Measurements from ENCODE around the gene DPM1. TPM values are rescaled to one million over a fixed set of nuclear protein-coding genes. Genes with fewer than 3 reads are reported as not detected.

DPM1 gene
- total and polyA plus RNA-seq, 2 donors (not counting 3 experiments of a cell fraction or from before 2014, with no cell fraction given): 33.9 to 41.9 TPM

DNA sequence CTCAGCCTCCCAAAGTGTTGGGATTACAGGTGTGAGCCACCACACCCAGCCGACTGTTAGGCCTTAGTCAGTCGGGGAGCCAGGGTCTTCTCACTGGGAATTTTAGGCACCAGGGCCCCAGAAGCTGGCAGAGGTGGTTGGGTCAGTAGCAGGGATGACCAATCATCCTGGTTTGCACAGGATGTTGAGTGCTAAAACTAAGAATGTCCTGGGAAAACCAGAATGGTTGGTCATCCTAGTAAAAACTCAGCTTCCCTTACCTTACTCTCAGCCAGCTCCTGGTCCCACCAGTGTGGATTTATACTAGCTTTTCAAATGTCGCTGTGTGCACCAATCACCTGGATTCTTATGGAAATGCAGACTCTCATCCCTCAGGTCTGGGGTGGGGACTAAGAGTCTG is 32.7 kb upstream of the DPM1 start:
- no TSS peak for BruUV-seq (replicated peaks)
- ChIA-PET CTCF (interaction anchor here (1.0 to 10.1 kb wide), 5 partner anchors 9 to 633 kb away, joined by 3 to 311 read pairs (median 21); no protein-coding TSS in a partner anchor), POLR2A (no interaction called here)
- FAIRE-seq: no peak
- H3K27ac ChIP-seq (ENCODE audit: insufficient read depth, low read depth, low read length): no peak overlapping the region
- no peak overlapping the region for H2AFZ ChIP-seq (ENCODE audit: low read depth, low read length)
- H3K27me3 ChIP-seq (ENCODE audit: control insufficient read depth in 2 of 2, insufficient read depth in 2 of 2, low read length in 2 of 2): peaks cover 0 to 1% of the 10 kb centered on the region in 2 experiments
- no peak overlapping the region for H3K4me2 ChIP-seq (ENCODE audit: insufficient read depth, low read length)
- no peaks in the 10 kb centered on the region for H3K4me1 ChIP-seq (ENCODE audit: control insufficient read depth, extremely low read depth, insufficient read depth, low read length)
- intact Hi-C loops (cut with micrococcal nuclease) (no loop called here), dilution Hi-C loops (cut with MboI; ENCODE audit: extremely low pct_ligation_motif_present, low sequenced_read_pairs) (no loop called here)
- no peak overlapping the region for H3K4me3 ChIP-seq (replicated peaks in 1 of 3; ENCODE audit: insufficient read depth in 1 of 3, low read depth in 1 of 3, low read length in 3 of 3)
- TF ChIP-seq MAX (IDR thresholded peaks at IDR 0.05; ENCODE audit: insufficient read depth, insufficient read length) (no peak), JUN (IDR thresholded peaks at IDR 0.05; ENCODE audit: borderline replicate concordance, insufficient read depth, insufficient read length, low read depth) (no peak), POLR2A (IDR thresholded peaks at IDR 0.05; ENCODE audit: low read depth, low read length) (no peak), MYC (IDR thresholded peaks at IDR 0.05; ENCODE audit: low read depth, low read length) (no peak), FOS (IDR thresholded peaks at IDR 0.05; ENCODE audit: borderline replicate concordance, insufficient read depth, low read length) (no peak), GATA2 (IDR thresholded peaks at IDR 0.05; ENCODE audit: insufficient read depth, insufficient read length, low read depth, low read length) (no peak), POLR2AphosphoS5 (IDR thresholded peaks at IDR 0.05; ENCODE audit: insufficient read depth, low read depth, low read length) (no peak), EZH2 (IDR thresholded peaks at IDR 0.05; ENCODE audit: borderline replicate concordance, low read depth, low read length, severe bottlenecking) (no peak)
- TF ChIP-seq, protein P1, sequence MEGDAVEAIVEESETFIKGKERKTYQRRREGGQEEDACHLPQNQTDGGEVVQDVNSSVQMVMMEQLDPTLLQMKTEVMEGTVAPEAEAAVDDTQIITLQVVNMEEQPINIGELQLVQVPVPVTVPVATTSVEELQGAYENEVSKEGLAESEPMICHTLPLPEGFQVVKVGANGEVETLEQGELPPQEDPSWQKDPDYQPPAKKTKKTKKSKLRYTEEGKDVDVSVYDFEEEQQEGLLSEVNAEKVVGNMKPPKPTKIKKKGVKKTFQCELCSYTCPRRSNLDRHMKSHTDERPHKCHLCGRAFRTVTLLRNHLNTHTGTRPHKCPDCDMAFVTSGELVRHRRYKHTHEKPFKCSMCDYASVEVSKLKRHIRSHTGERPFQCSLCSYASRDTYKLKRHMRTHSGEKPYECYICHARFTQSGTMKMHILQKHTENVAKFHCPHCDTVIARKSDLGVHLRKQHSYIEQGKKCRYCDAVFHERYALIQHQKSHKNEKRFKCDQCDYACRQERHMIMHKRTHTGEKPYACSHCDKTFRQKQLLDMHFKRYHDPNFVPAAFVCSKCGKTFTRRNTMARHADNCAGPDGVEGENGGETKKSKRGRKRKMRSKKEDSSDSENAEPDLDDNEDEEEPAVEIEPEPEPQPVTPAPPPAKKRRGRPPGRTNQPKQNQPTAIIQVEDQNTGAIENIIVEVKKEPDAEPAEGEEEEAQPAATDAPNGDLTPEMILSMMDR (IDR thresholded peaks at IDR 0.05; ENCODE audit: extremely low read depth in 1 of 2, insufficient read depth in 1 of 2, low read depth in 1 of 2, low read length in 2 of 2): no peak
- H3K9ac ChIP-seq (replicated peaks; ENCODE audit: extremely low read depth, insufficient read depth, low read length): no peak overlapping the region
- H3K9me1 ChIP-seq (replicated peaks; ENCODE audit: control insufficient read depth, extremely low read depth, insufficient read depth, low read length): no peaks in the 10 kb centered on the region
- DNase-seq (ENCODE audit: low read depth, low spot score): no peak
- H3K36me3 ChIP-seq (ENCODE audit: control insufficient read depth in 2 of 2, extremely low read depth in 1 of 2, insufficient read depth in 2 of 2, low read length in 2 of 2): no peaks in the 10 kb centered on the region
- H4K20me1 ChIP-seq (replicated peaks; ENCODE audit: control insufficient read depth, extremely low read depth, insufficient read depth, low read length): no peaks in the 10 kb centered on the region
- no peaks in the 10 kb centered on the region for H3K9me3 ChIP-seq (replicated peaks; ENCODE audit: control insufficient read depth, insufficient read depth, low read length)
- no peaks in the 10 kb centered on the region for H3K79me2 ChIP-seq (ENCODE audit: control insufficient read depth, insufficient read depth, low read length)
